HG02870 (cell line): ENCODE results near the gene KLHDC8A.
"Not testable (repeated sequence)": the region's sequence is repeated elsewhere in the genome, so short reads cannot be mapped to it uniquely, and the experiment has no call there.

Experiments
- ATAC-seq: cut with Tn5 transposase; IDR thresholded peaks from one replicate; pipeline ENCODE4 v1.9.1; 2021; ENCODE audit warnings: mild to moderate bottlenecking, moderate library complexity; ENCODE audit not compliant: unreplicated experiment

KLHDC8A gene

DNA sequence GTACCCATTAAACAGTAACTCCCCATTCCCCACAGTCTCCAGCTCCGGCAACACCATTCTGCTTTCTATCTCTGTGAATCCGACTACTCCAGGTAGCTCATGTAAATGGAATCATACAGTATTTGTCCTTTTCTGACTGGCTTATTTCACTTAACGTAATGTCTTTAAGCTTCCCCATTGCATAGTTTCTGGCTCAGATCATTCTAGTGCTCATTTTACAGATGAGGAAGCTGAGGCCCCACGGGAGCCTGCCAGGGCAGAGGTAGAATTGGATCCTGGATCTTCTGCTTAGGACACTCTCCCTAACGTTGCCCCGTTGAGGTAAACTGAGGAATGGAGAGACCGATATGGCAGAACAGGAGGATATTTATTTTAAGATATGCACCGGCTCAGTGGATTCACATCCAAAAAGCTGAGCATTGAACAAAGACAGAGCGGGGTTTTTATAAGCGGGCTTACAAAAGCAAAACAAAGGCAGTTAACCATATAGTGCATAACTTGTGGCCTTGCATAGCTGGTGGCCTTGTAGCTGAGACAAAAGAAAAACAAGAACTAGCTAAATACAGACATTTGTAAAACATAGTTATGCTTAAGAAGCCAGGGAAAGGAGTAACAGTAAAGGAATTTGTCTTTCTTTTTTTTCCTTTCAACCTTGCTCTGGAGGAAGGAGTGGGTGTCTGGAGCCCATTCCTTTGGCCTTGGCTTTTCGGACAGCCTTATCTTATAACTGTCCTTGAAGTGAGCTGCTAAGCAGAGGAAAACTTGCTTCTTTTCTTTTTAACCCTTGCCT, 15.3 kb upstream of the KLHDC8A start:
- no peak for ATAC-seq

DNA sequence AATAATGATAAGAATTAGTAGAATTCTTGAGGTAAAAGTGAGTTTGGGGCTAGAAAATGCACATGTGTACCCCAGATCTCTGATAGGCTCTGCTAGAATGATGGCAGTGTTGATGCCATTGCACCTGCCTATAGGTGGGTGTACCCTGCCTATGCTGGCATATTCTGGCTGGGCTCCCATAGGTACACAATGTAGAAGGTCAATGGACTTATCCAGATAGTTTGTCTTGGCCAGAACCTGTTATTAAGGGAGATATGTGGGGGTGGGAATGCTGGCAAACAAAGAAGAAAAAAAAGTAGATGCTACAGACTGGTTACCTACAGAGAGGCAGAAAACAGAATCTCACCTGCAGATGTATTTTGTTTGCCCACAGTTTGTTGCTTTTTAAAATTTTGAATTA, 14.1 kb upstream of the KLHDC8A start:
- no peak for ATAC-seq

DNA sequence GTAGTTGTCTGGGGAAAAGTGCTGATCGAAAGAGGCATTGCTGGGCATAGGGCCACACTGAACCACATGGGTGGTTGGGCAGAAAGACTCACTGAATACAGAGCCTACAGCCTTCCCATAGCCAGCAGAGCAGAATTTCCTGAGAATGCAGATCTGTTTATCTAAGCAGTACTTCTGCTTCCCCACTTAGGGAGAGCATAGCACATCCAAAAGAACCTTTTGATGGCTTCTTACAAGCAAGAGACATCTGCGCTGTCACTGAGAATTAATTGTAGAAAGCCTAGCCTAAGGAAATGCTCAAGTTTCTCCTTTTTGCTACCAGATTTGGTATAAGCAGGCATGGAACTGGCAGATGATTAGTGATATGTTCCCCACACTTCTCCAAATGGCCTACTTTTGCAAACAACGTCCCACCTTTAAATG, 13.0 kb upstream of the KLHDC8A start:
- ATAC-seq: no peak

DNA sequence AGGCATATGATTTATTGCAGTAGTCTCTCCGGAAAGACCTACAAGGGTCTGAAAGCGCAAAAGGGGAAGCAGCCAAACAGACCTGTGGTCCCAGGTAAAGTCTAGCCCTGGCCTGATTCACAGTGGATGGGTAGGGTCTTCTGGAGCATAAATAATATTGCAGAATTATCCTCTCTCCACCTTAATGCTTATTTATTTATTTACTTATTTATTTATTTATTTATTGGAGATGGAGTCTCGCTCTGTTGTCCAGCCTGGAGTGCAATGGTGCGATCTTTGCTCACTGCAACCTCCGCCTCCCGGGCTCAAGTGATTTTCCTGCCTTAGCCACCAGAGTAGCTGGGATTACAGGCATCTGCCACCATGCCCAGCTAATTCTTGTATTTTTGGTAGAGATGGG, 11.8 kb upstream of the KLHDC8A start:
- no peak for ATAC-seq

DNA sequence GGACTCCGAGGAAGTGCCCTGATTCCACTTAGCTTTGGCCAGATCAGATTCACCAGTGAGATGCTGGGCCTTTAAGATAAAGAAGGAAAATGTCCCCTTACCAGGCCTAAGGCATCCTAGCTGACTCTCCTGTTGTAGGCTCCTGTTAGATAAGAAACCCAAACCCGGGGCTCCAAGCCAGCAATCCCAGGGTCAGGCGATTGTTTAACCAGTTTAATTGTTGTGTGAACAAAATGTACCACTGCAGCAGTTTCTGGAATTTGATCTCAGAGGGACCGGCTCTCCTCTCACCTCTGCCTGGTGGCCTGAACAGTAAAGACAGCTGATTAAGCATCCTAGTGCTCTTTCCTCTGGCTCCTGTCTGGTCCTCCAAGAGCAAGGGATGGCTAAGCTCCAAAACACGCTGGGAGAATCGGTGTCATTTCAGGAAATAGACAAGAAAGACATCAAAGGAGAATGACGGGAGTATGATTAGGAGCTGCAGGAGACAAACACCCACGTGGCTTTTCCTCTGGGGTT, 9.3 kb upstream of the KLHDC8A start:
- no peak for ATAC-seq

DNA sequence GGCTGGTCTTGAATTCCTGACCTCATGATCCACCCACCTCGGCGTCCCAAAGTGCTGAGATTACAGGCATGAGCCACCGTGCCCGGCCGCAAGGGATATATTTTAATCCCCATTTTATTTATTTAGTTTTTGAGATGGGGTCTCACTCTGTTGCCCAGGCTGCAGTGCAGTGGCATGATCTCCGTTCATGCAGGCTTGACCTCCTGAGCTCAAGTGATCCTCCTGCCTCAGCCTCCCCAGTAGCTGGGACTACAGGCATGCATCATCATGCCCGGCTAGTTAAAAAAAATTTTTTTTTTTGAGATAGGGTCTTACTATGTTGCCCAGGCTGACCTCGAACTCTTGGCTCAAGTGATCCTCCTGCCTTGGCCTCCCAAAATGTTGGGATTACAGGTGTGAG, 8.4 kb upstream of the KLHDC8A start:
- ATAC-seq: not testable (repeated sequence)

DNA sequence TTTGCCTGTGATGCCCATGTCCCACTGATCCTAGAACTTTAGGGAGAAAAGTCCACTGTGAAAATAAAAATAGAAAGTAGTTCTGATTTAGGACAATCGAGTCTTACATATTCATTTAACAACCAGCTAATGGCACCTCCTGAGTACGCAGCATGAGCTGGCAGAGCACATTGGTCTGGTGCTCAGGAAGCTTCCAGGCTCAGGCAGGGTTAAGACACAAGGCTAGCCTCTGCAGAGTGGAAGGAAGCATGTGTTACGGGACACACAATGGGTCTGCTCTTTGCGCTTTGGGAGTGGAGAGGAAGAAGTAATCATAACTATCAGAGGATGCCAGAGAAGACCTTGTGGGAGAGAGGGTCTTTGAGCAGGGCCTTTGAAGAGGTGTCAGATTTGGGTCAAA, 4.2 kb upstream of the KLHDC8A start:
- ATAC-seq: no peak

DNA sequence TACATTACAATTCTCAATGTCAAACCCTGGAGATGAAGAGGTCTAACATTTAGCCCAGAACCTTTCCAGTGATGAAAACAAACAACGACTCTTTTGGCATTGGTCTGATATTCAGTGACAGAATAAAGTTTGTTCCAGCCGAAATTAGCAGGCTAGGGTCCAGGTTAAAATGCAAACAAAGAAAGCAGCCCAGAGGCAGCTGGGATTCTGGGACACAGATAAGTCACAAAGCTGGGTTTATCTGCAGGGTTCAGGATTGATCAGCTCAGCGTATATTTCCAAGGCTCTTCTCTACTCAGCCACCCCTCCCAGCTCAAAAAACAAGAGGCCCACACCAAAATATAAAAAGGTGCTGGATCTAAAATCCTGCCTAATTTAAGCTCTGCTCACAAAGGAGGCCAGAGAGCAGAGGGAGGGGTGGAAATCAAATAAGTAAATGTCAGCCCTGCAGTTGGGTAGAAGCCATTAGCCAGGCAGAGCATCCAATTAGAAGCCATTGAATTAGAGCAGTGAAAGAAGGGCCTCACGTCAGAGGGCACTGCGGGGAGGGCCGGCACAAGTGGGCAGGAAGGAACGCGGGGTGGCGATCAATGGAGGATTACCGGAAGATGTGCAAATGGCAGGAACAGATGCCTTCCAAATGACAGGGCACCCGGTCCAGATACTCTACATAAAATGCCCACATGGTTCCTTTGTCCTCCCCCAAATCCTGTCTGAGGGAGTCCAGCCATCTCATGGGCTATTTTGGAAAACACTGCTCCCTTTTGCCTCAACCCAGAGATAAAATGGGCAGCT, 3.2 kb upstream of the KLHDC8A start:
- no peak for ATAC-seq

DNA sequence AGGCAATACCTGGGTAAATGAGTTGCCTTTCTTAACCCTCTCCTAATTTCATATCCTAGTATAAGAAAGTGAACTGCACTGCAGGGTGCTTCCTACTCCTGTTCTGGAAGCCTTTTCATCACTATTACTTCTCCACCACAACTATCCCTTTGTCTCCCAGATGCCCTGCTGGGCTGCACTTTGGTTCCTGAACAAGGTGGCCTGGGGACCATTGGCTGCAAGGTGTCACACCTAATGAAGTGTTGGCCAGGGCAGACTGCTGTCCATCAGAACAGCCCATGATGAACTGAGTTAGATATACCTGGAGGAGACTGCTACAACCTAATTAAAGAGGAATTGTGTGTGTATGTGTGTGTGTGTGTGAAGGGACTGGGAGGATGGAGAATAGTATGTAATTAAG, 1.9 kb upstream of the KLHDC8A start:
- ATAC-seq: no peak

DNA sequence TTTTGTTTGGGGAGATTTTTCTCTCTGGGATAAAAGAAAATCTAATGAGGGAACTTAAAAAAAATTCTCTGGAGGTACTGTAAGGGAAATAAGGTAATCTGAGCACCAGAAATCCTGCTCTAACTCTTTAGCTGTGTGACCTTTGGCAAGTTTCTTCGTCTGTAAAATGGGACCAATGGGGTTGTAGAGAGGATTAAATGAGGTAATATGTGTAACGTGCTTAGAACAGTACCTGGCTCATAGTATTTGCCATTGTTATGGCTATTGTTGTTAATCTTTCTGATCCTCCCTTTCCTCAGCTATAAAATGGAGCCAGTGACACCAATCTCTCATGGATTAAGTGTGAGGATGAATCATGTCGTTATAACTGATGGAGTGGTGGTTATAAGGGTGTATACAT, 845 bp upstream of the KLHDC8A start:
- no peak for ATAC-seq

DNA sequence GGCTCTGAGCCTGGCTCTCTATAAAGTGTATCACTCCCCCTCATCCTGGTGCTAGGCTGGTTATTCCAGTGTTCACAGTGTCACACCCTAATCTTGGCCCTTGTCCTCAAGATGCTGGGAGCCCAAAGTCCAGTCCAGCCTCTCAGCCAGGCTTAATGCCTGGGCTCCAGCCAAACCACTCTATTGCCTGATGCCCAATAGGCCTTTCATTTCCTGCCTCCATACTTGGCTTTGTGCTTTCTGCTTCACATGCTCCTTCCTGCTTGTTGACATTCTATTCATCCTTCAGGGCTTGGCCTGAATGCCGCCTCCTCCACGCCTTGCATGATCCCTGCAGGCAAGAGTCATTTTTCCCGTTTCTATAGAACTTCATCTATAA, 1.7 kb downstream of the KLHDC8A start:
- ATAC-seq: no peak

DNA sequence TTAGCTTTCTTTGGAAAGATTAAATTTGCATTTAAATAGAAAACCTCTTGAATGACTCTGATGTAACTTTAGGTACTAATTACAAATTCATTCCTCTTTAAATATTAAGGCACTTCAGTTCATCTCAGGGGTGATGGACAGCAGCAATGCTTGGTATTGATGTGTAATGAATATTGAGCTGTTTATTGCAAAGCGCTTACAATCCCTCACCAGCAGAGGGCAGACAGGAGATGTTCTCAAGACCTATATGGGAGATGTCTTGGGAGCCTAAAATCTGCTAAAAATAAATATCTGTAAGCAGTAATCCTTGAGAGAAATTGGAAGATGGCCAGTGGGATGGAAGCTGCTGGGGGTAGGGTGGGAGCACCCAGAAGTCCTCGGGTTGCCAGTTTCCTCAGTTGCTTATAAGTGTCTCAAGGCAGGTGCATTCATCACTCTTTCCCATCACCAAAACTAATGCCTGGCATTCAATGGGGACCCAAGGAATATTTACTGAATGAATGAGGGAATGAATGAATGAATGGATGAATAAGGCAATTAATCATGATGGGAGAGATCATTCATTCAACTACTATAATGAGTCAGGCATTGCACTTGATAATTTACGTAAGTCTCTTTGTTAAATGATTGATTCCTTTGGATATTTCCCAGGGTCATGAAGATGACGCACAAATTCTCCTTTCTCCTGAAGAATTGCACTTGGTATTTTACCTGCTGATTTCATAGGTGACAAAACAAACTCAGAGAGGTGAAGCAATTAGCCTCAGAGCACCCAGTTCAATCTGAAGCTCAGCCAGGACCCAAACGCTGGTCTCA, 2.3 kb downstream of the KLHDC8A start:
- no peak for ATAC-seq

DNA sequence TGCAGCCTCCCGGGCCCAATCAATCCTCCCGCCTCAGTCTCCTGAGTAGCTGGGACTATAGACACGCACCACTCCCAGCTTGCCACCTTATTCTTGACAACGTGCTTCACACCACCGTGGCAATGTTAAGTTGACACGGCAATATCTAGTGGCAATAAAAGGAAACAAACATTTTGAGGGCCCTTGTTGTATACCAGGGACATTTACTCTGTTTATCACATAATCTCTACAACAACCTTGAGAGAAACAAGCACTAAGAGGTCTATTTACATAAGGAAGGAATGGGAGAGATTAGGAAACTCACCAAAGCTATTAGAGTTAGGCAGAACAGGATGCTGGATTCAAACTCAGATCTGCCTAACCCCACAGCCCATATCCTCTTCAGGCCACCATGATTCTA, 3.1 kb downstream of the KLHDC8A start:
- no peak for ATAC-seq

DNA sequence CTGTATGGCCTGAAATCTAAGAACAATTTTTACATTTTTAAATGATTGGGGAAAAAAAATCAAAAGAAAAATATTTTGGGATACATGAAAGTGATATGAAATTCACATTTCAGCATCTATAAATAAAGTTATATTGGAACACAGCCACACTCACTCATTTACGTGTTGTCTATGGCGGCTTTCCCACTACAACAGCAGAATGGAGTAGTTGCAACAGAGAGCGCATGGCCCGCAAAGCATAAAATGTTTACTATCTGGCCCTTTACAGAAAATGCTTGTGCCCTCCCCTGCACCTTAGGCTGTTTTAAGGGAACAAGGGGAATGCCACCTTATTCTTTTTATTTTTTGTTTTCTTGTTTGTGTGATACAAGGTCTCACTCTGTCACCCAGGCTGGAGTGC, 3.5 kb downstream of the KLHDC8A start:
- no peak for ATAC-seq

DNA sequence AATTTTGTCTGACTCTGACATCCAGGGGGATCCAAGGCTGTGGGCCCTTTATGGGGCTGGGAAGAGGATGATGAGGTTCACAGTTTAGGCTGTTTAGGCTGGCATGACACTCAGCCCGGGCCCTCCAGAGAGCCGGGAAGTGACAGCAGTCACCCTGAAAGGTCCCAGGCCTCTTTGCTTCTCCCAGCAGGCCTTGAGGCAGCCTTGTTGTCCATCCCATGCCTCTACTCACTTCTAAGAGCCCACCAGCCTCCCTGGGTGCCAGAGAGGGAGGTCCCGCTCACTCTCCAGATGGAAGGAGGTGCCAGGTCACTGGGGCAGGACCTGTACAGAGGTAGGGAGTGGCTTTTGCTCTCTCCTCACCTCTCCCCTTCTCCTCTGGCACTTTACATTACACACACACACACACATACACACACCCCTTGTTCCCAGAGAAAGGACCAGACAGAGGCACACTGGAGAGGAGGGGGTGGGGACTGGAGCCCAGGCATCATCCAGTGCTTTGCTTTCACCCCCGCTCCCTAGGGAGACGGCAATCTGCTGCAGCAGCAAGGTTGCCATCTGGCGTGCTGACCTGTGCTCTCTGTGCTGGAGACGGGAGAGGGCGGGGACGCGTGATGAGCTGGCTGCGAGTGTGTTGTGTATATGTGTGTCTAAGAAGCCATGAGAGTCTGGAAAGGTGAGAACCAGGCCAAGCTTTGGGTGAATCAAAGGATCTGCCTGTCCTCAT, 4.6 kb downstream of the KLHDC8A start:
- no peak for ATAC-seq

DNA sequence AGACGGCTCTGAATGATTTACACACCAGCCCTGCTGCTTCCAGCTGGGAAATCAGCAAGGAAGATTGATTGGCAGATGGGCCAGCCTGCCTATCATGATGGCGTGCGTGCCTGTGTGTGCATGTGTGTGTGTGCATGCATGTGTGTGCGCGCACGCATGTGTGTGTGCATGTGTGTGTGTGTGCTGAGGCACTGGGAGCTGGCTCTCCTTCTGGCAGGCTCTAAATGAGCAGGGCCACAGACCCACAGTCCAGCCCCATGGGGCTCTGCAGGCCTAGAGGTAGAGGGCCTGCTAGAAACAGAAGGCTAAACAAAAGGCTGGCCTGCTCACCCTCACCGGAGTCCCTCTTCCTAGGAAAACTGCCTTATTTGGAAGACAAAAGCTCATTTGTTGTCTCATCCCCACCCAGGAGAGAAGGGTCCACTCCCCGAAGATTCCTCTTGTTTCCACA, 6.0 kb downstream of the KLHDC8A start:
- ATAC-seq: no peak

DNA sequence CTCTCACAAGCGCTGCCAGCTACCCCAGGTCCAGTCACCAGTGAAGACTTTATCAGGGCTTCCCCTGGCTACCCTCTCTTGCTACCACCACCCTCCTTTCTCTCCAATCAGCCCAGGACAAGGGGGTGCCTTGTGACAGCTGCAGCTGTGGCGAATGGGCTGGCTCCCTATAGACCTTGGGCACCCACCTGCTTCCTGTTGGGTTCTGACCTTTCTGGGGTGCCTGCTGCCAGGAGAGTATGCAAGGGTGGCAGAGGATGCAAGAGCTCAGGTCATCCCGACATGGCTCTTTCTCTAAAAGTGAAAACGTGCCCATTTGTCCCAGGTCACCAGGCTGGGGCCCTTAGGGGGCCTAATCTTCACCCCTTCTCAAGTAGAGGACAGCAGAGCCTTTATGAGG, 6.6 kb downstream of the KLHDC8A start:
- ATAC-seq: no peak

DNA sequence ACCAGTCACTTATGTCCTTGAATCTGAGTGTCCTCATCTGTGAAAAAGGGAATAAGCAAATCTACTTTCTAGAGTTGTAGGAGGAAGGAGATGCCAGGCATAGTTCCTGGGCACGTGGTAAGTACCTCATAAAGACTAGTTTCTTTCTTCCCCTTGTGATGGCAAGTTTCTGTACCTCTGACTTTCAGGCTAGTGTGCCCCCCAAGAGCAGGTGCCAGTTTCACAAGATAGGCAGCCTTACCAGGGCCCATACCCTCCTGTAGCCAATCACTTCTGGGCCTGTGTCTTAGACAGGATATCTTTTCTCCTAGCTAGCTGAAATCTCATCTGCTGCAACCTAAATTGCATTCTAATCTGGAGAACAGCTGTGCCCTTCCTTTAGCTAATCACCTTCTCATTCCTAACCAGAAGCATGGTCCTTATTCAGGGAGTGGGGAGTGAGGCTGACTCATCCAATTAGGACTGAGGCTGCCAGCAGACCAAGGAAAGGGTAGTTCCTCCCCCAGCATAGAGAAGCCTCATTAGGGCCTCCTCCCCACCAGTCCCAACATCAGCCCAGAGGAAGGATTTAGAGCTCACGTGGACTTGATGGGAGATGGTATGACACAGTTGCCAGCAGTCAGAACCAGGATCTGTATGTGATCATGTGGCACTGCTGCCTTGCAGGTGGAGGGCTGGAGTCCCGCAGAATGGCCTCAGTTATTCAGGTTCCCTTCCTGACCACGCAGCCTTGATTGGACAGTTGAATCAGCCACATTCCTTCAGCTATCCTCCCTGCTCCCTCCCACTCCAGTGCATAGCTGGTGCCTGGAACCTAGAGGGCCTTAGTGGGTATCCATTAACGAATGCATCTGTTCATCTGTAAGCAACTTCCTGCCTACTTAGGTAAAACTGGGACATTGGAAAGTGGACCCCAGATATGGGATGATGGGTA, 7.9 kb downstream of the KLHDC8A start:
- no peak for ATAC-seq

DNA sequence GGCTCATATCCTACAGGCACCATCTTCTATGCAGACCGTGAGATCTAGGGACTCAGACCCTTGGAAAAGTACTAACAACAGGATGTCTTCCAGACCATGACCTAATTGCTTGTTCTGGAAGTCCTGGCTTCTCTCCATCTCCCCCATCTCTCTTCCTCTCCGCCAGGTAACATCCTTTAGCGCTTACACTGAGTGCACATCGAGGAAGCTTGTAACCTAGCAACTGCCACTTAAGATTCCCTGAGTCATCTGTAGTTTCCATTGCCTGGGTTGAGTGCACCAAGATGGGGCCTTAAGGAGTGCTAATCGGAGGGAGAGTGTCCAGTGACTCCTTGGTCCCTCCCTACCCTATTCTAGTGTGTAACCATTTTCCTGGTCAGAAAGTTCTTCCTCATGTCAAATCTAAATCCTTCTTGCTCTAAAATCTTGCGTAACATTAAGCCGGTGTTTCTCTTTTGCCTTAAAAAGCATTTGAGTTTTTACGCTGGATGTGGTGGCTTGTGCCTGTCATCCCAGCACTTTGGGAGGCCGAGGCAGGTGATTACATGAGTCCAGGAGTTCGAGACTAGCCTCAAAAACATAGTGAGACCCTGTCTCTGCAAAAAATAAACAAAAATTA, 9.7 kb downstream of the KLHDC8A start:
- no peak for ATAC-seq
